GM19452 (cell line): ENCODE data around the gene RPS2.

Experiments used
- ATAC-seq: cut with Tn5 transposase; IDR thresholded peaks from one replicate; pipeline ENCODE4 v1.9.1; 2021; ENCODE audit not compliant: unreplicated experiment

The RPS2 gene

DNA sequence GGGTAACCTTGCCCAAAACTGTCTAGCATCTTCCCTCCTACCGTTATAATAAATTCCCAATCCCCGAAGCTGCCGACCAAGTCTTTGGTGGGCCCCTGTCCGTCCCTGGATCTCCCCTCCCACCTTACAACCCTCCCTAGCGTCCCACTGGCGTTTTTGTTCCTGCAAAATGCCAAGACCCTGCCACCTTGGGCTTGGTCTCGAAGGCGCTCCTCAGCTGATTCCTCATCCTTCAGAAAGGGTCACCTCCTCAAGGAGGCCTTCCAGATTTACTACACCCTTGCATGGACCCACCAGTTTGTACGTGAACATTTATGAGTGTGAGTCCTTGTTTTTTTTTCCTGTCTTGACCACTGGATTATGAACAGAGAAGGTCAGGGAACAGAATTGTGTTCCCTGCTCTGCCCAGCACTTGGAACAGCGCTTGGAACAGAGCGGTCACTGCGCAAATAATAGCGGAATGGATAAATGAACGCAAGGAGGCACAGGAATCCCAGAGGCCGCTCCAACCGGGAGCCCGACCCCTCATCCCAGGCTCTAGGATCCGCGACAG lies 18.4 kb upstream of the RPS2 start:
- ATAC-seq, result no peak

DNA sequence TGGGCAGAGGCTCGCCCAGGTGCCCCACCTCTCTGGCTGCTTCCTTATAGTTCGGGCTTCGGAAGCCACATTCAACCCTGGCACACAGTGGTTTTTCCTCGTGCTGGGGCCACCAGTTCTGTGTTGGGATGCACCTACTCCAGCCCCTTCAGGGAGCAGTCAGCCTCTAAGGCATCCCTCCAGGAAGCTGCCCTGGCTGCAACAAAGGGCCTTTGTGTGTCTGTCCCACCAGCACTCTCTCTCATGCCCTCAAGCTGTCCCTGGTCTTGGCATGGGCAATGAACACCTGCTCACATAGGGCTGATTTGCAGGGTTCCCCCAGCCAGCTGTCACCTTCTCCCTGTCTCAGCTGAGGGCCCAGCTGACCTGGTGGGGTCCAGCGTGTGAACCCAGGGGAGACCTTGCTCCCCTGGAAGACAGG lies 17.4 kb upstream of the RPS2 start:
- no peak for ATAC-seq

DNA sequence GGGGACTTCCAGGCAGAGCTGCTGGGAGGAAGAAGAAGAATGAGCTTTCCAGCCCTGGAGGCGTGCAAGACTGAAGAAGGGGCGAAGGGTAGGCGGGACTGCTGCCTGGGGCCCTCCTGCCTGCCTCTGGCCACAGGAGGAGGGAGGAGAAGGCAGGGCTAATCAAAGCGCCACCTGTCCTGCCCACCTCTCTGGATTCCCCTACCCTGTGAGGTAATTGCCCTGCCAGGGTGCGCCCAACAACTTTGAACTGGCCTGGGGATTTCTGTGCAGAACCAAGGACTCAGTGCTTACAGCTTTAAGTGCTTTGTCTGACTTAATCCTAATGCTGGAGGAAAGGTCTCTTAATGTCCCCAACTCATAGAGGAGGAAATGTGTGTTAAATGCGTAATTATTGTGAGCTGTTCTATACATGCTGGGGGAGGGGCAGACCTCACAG lies 16.8 kb upstream of the RPS2 start, which contains the start of gene NOXO1:
Gene NOXO1, minus strand, starts transcription at position 72 of the 439 bp plus-strand sequence. CDS start 290 bp downstream, outside the sequence.
- ATAC-seq, result no peak

DNA sequence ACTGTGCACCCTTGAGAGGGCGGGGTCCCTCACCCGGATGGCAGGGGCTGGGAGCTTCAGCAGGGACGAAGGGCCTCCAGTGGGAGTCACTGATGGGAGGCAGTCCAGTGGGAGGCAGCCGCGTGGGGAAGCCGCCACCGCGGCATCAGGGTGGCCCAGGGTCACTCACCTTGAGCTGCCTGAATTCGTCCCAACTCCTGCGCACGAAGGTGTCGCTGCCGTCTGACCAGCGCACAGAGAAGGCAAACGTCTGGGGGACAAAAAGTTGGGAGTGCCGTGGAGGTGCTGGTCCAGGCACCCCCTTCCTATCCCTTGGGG lies 16.1 kb upstream of the RPS2 start:
- no peak for ATAC-seq

DNA sequence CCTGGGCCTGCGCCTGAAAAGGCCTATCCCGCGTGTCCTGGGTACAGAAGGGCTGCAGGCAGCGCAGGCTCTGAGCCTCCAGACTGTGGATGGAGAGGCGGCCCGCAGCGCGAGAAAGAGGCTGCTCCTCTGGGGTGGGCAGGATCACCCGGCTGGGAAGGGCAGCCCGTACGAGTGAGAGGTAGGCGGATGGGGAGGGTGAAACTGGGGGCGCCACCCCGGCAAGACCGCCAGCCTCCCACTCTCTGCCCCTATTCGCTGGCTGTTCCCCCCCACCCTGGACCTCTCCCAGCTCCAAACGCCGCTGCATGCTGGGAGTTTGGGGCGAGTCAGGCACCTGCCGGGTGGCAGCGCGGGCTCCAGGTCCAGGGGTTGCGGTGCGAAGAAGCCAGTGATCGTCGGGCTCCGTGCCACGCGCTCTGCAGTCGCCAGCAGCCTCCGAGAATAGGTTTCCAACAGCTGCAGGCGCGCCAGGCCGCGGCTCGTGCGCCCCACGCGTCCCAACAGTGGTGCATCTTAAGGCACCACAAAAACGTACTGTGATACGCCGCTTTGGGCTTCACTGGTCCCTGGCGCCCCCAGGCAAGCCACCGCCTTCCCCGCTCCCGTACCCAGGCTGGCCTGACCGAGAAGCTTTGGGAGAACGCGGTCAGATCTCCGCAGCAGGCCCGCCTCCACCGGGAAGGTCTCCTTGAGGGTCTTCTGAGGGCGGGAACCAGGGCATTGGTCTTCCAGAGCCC lies 15.6 kb upstream of the RPS2 start:
- ATAC-seq, result no peak

DNA sequence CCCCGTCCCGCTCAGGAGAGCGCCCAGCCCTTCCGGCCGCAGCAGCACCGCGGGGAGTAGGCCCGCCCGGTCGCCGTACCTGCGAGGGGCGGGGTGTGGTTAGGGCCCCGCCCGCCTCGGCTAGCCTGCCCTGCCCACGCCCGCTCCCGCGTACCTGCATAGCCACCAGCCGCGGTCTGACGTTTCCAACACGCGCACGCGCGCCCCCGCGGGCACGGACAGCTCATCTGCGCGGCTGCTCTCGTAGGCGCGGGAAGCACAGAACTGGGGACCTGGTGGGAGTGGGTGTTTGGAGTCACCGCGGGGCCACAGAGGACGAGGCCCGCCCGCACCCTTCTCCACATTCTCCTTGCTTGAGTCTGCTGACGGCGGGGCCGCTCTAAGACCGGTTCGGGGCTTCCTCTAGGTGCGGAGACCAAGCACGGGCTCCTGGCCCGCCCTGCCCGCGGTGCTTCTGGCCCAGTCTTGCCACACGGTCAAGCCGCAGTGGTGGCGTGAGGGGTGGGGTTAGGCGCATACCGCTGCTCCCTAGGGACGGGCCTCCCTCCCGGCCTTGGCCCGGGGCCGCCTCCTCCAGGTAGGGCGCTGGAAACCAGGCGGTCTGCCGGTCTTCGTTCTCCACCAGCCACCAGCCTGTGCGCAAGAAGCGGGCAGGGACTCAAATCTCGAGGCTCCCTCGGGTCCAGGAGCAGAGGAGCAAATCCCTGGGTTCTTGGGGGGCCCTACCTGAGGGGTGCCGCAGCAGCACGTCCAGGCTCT lies 14.8 kb upstream of the RPS2 start:
- ATAC-seq, result no peak

DNA sequence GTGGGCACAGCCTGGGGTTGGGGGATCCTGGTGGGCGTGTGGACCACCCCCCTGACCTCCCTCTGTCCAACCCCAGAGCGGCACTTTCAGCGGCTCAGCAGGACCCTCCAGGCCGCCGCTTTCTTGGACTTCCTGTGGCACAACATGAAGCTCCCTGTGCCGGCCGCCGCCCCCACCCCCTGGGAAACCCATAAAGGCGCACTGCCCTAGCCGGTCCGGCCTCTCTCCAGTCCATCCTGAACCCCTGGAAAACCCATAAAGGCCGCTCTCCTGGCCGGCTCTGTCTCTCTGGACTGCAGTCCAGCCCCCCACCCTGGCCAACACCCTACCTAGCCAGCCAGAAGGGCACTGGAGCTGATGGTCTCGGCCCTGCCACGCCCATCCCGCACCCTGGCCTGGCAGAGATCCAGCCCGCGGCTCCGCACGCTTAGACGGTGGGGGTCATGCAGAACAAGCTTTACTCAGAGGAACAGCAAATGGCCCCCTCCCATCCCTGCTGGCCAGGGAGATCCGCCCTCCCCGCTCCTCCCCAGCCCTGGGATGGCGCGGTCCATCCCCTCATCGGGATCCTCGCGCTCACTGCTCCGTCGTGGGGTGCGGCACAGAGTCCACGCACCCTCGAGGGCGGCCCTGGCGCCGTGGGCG lies 14.0 kb upstream of the RPS2 start:
- no peak for ATAC-seq

DNA sequence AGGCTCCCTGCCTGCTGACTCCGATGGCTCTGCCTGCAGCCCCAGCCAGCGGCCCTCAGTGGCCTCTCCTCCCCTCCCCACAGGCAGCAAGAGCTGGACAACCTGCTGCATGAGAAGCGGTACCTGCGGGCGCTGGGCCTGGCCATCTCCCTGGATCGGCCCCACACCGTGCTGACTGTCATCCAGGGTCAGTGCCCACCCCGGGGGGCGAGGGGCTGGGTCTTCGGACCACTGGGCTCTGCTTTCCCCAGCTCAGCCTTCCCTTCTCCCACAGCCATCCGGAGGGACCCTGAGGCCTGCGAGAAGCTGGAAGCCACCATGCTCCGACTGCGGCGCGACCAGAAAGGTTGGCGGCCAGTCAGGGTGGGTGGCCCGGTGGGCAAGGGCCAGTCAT lies 13.2 kb upstream of the RPS2 start:
- no peak for ATAC-seq

DNA sequence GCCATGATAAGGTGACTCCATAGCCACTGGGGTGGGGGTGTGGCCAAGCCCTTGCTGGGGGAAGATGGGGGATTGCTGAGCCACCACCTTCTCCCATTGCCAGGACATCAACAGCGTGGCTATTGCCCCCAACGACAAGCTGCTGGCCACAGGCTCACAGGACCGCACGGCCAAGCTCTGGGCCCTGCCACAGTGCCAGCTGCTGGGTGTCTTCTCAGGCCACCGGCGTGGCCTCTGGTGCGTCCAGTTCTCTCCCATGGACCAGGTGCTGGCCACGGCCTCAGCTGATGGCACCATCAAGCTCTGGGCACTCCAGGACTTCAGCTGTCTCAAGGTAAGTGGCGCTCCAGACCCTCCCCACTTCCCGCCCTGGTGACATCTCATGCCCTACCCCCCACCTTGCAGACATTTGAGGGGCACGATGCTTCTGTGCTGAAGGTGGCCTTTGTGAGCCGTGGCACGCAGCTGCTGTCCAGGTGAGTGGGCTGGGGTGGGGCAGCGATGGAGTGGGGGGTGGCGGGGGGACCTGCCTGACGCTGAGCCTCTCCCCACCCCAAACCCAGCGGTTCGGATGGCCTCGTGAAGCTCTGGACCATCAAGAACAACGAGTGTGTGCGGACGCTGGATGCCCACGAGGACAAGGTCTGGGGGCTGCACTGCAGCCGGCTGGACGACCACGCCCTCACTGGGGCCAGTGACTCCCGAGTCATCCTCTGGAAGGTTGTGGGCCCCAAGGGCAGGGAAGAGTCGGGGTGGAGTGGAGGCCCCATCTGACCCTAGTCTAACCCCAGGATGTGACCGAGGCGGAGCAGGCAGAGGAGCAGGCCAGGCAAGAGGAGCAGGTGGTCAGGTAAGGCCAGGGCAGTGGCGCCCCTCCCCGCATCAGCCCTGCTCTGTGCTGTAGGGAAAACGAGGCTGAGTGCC lies 12.6 kb upstream of the RPS2 start:
- ATAC-seq, result no peak

DNA sequence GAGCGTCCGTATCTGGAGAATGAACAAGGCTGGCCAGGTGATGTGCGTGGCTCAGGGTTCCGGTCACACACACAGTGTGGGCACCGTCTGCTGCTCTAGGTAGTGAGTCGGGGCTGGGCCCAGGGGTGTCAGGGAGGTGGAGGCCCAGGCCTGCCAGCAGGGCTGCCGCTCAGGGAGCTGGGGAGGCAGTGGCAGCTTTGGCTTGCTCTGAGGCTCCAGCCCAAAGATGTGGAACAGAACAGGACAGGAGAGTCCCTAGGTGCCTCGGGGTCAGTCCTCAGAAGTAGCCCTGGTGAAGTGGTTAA lies 11.5 kb upstream of the RPS2 start:
- ATAC-seq, result no peak

DNA sequence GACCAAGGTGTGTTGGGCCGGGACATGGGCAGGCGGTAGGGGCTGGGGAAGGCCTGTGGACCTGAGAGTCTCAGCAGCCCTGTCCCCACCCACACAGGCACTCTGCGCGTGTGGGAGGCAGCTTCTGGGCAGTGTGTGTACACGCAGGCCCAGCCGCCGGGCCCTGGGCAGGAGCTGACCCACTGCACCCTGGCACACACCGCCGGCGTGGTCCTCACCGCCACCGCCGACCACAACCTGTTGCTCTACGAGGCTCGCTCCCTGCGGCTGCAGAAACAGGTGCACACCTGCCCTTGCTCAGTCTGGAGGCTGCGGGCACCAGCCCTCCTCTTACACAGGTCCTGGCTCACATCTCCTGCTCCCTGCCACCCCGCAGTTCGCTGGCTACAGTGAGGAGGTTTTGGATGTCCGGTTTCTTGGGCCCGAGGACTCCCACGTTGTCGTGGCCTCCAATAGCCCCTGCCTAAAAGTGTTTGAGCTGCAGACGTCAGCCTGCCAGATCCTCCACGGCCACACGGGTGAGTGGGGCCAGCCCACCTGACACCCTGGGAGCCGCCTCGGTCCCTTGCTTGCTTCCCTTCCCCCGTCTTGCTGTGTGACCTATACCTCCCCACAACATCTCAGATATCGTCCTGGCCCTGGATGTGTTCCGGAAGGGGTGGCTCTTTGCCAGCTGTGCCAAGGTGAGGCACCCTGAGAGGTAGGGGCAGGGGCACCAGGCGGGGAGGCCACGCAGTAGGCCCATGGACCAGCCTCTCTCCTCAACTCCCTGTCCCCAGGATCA lies 11.0 kb upstream of the RPS2 start:
- no peak for ATAC-seq

DNA sequence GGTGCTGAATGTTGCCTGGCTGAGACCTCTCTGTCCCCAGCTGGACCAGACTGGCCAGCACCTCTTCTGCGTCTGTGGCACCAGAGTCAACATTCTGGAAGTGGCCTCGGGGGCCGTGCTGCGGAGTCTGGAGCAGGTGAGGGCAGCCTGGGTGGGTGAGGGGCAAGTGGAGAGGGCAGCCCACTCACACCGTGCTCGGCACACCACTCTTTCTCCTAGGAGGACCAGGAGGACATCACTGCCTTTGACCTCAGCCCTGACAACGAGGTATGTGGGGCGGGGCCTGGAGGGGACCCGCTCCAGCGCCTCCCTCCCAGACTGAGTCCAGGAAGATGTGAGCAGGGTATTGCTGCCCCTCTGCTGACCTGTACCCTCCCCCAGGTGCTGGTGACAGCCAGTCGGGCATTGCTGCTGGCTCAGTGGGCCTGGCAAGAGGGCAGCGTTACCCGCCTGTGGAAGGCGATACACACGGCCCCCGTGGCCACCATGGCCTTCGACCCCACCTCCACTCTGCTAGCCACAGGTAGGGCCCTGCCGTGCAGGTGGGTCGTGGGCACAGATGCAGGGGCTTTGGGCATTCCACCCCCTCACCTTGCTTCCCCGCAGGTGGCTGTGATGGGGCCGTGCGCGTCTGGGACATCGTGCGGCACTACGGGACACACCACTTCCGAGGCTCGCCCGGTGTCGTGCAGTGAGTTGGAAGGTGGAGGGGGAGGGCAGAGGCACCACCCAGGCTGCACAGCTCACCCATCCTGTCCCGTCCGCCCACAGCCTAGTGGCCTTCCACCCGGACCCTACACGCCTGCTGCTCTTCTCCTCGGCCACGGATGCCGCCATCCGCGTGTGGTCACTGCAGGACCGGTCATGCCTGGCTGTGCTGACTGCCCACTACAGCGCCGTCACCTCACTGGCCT lies 9.8 kb upstream of the RPS2 start:
- ATAC-seq, result no peak

DNA sequence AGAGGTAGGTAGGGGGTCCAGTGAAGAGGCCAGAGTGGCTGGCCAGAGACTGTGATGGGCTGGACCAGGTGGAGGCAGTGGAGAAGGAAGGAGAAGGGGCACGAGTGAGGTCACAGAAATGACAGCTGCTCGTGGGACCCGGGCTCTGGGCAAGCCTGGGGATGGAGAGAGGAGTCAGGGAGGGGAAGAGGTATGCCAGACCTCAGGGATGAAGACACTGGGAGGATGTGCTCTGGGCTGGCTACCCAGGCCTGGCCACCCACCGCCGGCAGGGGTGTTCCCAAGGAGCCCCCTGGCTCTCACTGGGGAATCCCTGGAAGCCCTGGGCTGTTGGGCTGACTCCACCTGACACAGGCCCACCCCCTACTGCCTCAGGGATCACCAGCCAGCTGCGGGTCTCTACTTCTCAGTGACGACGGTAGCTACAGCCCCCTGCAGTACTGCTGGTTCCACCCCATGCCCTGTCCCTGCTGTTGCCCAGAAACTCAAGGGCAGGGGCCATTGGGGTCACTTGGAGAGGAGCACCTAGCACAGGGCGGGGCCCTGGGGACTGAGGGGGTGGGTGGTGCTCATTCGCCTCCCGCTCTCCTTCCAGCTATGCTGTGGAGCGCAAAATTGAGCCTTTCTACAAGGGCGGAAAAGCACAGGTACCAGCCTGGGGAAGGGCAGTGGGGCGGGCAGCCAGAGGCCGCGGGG lies 9.0 kb upstream of the RPS2 start:
- ATAC-seq, result no peak

DNA sequence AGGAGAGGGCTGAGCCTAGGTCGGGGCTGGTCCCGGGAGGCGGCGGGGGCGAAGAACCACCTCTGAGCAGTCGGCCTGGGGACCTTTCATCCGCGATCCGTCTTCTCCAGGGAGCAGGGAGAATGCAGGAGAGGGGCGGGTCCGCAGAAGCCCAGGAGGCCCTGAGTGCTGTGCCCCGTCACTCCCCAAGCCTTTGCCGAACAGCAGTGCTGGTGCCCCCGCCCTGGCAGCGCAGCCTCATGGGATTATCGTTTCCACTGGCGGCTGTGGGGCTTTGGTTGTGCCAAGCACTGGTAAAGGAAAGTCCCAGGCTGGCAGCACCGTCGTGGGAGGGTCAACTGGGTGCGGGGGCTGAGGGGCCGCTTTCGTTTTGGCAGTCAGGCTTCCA lies 7.9 kb upstream of the RPS2 start:
- no peak for ATAC-seq

DNA sequence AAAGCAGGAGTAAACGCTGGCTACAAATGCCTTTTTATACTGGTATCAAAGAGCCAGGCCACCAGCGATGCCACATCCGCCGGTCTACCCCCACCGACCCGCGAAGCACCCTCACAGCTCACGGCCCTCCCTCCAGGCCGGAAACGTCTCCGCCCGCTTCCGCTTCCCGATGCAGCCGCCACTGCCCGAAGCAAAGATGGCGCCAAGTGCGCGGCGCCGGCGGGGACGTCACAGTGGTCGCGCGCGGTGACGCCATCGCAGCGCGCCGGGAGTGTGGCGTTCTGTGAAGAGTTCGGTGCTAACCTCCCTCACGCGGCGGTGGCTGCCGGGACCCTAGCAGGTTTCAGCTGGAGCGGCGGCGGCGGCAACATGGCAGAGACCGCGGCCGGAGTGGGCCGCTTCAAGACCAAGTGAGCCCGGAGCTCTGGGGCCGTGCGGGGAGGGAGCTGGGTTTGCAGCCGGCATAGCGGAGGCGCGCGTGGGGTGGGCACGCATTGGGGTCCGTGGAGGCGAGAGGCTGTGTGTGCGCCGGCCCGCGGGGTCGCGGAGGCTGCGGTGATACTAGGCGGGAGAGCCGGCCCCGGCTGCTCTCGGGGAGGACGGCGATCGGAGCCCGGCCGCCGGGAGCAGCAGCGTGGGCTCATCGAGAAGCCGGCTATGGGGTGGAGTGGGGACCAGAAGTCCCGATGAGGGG lies 7.3 kb upstream of the RPS2 start, which contains the start of gene TBL3:
Gene TBL3, plus strand, starts transcription at position 258 of the 694 bp plus-strand sequence. Its CDS starts 112 bp downstream, at position 370.
- peak; percentile 84 for ATAC-seq

DNA sequence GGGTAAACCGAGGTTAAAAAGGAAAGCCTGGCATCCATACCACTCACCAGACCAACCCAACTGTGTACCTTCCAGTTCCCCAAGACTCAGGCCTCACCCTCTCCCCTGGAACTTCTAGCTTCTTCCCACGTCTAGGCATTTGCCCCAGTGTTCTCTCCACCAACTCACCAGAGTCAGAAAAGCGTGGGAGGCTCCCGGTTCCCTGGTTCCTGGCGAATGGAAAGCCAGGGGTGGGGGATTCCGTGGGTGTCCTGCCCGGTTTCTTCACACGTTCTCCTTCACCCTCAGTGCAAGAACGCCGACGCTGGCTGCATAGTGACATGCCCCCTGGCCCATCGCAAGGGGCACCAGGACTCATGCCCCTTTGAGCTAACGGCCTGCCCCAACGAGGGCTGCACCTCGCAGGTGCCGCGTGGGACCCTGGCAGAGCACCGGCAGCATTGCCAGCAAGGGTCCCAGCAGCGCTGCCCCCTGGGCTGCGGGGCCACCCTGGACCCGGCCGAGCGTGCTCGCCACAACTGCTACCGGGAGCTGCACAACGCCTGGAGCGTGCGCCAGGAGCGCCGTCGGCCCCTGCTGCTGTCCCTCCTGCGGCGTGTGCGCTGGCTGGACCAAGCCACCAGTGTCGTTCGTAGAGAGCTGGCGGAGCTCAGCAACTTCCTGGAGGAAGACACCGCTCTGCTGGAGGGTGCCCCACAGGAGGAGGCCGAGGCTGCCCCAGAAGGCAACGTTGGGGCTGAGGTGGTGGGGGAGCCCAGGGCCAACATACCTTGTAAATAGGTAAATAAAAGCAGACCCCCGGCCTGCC lies 3.7 kb upstream of the RPS2 start:
- ATAC-seq, result no peak

DNA sequence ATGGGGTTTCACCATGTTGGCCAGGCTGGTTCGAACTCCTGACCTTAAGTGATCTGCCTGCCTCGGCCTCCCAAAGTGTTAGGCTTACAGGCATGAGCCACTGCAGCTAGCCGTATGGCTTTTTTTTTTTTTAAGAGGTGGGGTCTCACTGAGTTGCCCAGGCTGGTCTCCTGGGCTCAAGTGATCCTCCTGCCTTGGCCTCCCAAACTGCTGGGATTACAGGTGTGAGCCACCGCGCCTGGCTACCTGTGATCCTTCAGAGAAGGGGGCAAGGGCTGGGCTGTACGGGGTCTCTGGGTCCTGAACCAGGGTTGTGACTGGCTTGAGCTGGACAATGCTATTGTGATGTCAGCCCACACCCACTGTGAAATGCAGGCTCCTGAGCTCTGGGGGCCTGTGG lies 1.8 kb upstream of the RPS2 start, which contains the start of gene RNF151:
Gene RNF151, plus strand, starts transcription at position 397 of the 400 bp plus-strand sequence. CDS start 26 bp downstream, outside the sequence.
- ATAC-seq, result no peak
